Measurements from ENCODE around the gene NDUFAF8. TPM values are rescaled to one million over a fixed set of nuclear protein-coding genes. Genes with fewer than 3 reads are reported as not detected.

NDUFAF8 gene
- total RNA-seq, 2 experiments from 2014 or later = 34.6 to 38.6 TPM

GRCh38 chr17:81230043-81230820 is 8.9 kb upstream of the NDUFAF8 start:
- Histone ChIP-seq H3K27me3 (ENCODE audit: control insufficient read depth in 1 of 2, insufficient read depth in 2 of 2, low read length in 2 of 2) (no peaks in the 10 kb centered on the region), H3K27ac (ENCODE audit: low read depth in 1 of 2, low read length in 2 of 2) (no peak overlapping the region), H3K4me3 (ENCODE audit: low read length) (no peak overlapping the region), H3K36me3 (ENCODE audit: insufficient read depth, low read length) (peaks cover 43% of the 10 kb centered on the region), H3K4me1 (ENCODE audit: insufficient read depth, low read length) (no peaks in the 10 kb centered on the region), H3K9me3 (ENCODE audit: control insufficient read depth in 1 of 2, insufficient read depth in 1 of 2, low read length in 2 of 2) (no peaks in the 10 kb centered on the region)
- intact Hi-C loops (cut with DNase I, micrococcal nuclease) = no loop called here
- Mint-ChIP-seq H3K36me3 (ENCODE audit: low read depth) (peaks cover 36% of the 10 kb centered on the region), H3K4me3 (no peak overlapping the region), H3K9me3 (no peaks in the 10 kb centered on the region), H3K27me3 (no peaks in the 10 kb centered on the region), H3K4me1 (ENCODE audit: low read depth) (peaks cover 19% of the 10 kb centered on the region), H3K27ac (no peak overlapping the region)
- ATAC-seq (ENCODE audit: poor library complexity) = no peak
- CTCF ChIA-PET = no interaction called here
- peak in 2 of 14 experiments; percentile 17 to 41 for DNase-seq
- no peak for TF ChIP-seq CTCF (IDR thresholded peaks at IDR 0.05)
- POLR2A ChIA-PET = interaction anchor here (1.4 kb wide), 1 partner anchor 8 kb away, joined by 4 read pairs; the partner anchor contains the start of gene TEPSIN

DNA sequence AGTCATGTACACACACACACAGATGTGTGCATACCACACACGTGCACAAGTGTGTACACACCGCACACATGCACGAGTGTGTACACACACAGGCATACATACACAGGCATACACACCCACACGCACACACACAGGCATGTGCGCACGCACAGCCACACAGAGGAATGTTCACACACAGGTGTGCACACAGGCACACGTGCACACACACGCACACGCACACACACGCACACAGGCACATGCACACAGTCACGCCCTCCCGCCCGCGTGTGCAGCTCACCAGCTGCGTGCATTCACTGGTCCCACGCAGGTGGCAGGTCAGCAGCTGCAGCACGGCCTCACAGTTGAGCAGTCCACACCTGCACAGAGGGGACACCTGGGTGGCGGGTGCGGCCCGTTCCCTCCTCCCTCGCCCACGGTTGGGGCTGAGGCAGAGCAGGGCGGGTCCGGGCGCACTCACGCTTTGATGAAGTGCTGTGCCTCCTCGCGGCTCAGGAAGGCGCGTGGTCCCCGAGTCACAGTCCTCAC is 7.9 kb upstream of the NDUFAF8 start:
- H3K9me3 ChIP-seq (ENCODE audit: control insufficient read depth in 1 of 2, insufficient read depth in 1 of 2, low read length in 2 of 2) = no peaks in the 10 kb centered on the region
- ChIA-PET POLR2A (no interaction called here), CTCF (no interaction called here)
- intact Hi-C loops (cut with DNase I, micrococcal nuclease) = no loop called here
- H3K27me3 ChIP-seq (ENCODE audit: control insufficient read depth in 1 of 2, insufficient read depth in 2 of 2, low read length in 2 of 2) = no peaks in the 10 kb centered on the region
- H3K4me3 Mint-ChIP-seq = peak overlapping the region; percentile 42
- no peaks in the 10 kb centered on the region for H3K27me3 Mint-ChIP-seq
- H3K27ac Mint-ChIP-seq = peak overlapping the region; percentile 34
- no peak overlapping the region for H3K4me3 ChIP-seq (ENCODE audit: low read length)
- ATAC-seq (ENCODE audit: poor library complexity) = no peak
- DNase-seq = no peak
- no peak for TF ChIP-seq CTCF (IDR thresholded peaks at IDR 0.05)
- H3K4me1 ChIP-seq (ENCODE audit: insufficient read depth, low read length) = peaks cover 7% of the 10 kb centered on the region
- no peak overlapping the region for H3K27ac ChIP-seq (ENCODE audit: low read depth in 1 of 2, low read length in 2 of 2)
- H3K36me3 ChIP-seq (ENCODE audit: insufficient read depth, low read length) = peaks cover 50% of the 10 kb centered on the region
- H3K9me3 Mint-ChIP-seq = no peaks in the 10 kb centered on the region
- peaks cover 37% of the 10 kb centered on the region for H3K36me3 Mint-ChIP-seq (ENCODE audit: low read depth)
- H3K4me1 Mint-ChIP-seq (ENCODE audit: low read depth) = peaks cover 19% of the 10 kb centered on the region

DNA sequence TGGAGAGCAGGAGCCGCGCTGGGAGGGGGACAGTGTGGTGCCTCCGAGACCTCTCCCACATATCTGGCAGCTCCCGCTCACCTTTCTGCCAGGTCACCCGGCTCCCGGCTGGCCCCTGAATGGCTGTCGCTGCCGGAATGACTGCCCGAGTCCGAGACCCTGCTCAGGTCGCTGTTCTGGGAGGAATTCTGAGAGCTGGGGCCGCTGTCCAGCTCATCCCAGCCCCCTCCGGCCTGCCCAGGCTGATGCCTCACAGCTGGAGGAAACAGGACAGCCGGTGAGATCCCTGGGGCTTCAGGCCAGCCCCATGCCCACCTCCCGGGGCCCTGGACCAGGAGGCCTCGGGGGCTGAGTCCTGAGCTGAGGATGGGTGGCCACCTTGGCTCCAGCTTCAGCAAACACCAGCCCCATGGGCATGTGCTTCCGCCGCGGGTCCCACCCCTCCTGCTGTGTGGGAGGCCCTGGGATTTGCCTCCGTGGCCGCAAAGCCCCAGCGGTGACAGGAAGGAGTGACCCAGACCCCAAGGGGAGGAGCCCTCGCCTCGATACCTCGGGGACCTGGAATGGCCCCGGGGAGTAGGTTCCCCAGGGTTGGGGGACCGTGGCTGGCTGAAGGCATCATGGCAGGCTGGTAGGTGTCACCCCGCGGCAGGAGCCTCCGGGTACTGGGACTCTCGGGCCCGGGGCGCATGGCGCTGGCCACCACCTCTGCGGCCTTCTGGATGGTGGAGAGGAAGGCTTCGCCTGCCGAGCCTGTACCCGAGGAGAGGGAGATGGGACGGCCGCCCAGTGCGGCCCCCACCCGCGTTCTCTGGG is 7.1 kb upstream of the NDUFAF8 start:
- Histone ChIP-seq H3K36me3 (ENCODE audit: insufficient read depth, low read length) (peaks cover 50% of the 10 kb centered on the region), H3K9me3 (ENCODE audit: control insufficient read depth in 1 of 2, insufficient read depth in 1 of 2, low read length in 2 of 2) (no peaks in the 10 kb centered on the region), H3K4me1 (ENCODE audit: insufficient read depth, low read length) (peaks cover 15% of the 10 kb centered on the region), H3K4me3 (ENCODE audit: low read length) (no peak overlapping the region), H3K27me3 (ENCODE audit: control insufficient read depth in 1 of 2, insufficient read depth in 2 of 2, low read length in 2 of 2) (no peaks in the 10 kb centered on the region), H3K27ac (ENCODE audit: low read depth in 1 of 2, low read length in 2 of 2) (no peak overlapping the region)
- intact Hi-C loops (cut with DNase I, micrococcal nuclease) = no loop called here
- POLR2A ChIA-PET = no interaction called here
- peaks cover 19% of the 10 kb centered on the region for H3K4me1 Mint-ChIP-seq (ENCODE audit: low read depth)
- H3K36me3 Mint-ChIP-seq (ENCODE audit: low read depth) = peaks cover 37% of the 10 kb centered on the region
- CTCF ChIA-PET = no interaction called here
- TF ChIP-seq CTCF (IDR thresholded peaks at IDR 0.05) = no peak
- no peaks in the 10 kb centered on the region for H3K27me3 Mint-ChIP-seq
- DNase-seq (peak in 1 of 14 experiments; percentile 30), ATAC-seq (ENCODE audit: poor library complexity) (no peak)
- H3K4me3 Mint-ChIP-seq = no peak overlapping the region
- H3K9me3 Mint-ChIP-seq = no peaks in the 10 kb centered on the region
- H3K27ac Mint-ChIP-seq = no peak overlapping the region

All from CD4-positive, alpha-beta T cell (primary cell).